HCT116 (cell line): Measurements from ENCODE around the gene FRMPD3. TPM values are rescaled to one million over a fixed set of nuclear protein-coding genes. Genes with fewer than 3 reads are reported as not detected.

Experiments used
- ATAC-seq: fragments of 200-7000 bp; cut with Tn5 transposase; 2 replicates; pipeline ENCODE4 v1.9.1; 2020; ENCODE audit warnings: mild to moderate bottlenecking, moderate library complexity
- BruUV-seq: library from RNA; stranded (reverse); fragments of 400-500 nt; replicated peaks from 2 replicates; lab custom pipeline; 2021; lab: Mats Ljungman, UMichigan
- CTCF ChIA-PET: fragments of 300-600 bp; sonication (Branson Sonifier 250); formaldehyde crosslinking; loops from one replicate; lab custom pipeline; 2021; ENCODE audit warnings: antibody characterized with exemption; lab: Charles Lee
- POLR2A ChIA-PET: fragments of 300-600, 350-600 bp; sonication (Branson Sonifier 250); formaldehyde crosslinking; loops from one replicate; lab custom pipeline; 2021; ENCODE audit warnings: antibody characterized with exemption; lab: Charles Lee
- RAD21 ChIA-PET, 2 experiments: fragments of 300-600 bp; sonication (Branson Sonifier 250); formaldehyde crosslinking; loops; one replicate each; lab custom pipeline; 2023; ENCODE audit warnings: low total read pairs in 2 of 2; ENCODE audit not compliant: uncharacterized antibody in 2 of 2, unreplicated experiment in 2 of 2, low non-redundant PET in 1 of 2; lab: Charles Lee
- DNase-seq: peaks from one replicate; pipeline ENCODE4 v3.0.0-alpha.2; 2010; ENCODE audit warnings: low read depth, low spot score
- H2AFZ ChIP-seq: fragments of 200-600 bp; shearing (Covaris generic), sonication (generic); 2 replicates; pipeline ENCODE4 v1.6.1; 2017; ENCODE audit warnings: low read depth, mixed run types, mixed read lengths, antibody characterized with exemption, low read length; ENCODE audit not compliant: poor library complexity, severe bottlenecking
- H3K27ac ChIP-seq: 2 replicates; pipeline ENCODE4 v1.5.1; 2012; ENCODE audit warnings: low read depth, low read length
- H3K27me3 ChIP-seq: fragments of 200-600 bp; sonication (generic); 2 replicates; pipeline ENCODE4 v1.6.1; 2016; ENCODE audit warnings: mixed run types, low read length, mixed read lengths; ENCODE audit not compliant: insufficient read depth
- H3K36me3 ChIP-seq, 2 experiments: fragments of 200-500 bp in 1 of 2; fragments of 200-600 bp in 1 of 2; sonication (Bioruptor generic) in 1 of 2; sonication (generic) in 1 of 2; 2 replicates each; pipeline versions ENCODE4 v1.5.1 to v1.6.1; 2014 to 2016; ENCODE audit warnings: low read length in 2 of 2, inconsistent platforms in 1 of 2, mixed read lengths in 1 of 2, mixed run types in 1 of 2; ENCODE audit not compliant: insufficient read depth in 2 of 2, control insufficient read depth in 1 of 2
- H3K4me1 ChIP-seq, 2 experiments: fragments of 200-600 bp in 1 of 2; sonication (generic) in 1 of 2; 2 replicates each; pipeline versions ENCODE4 v1.5.1 to v1.6.1; 2012 to 2017; ENCODE audit warnings: low read length in 2 of 2, inconsistent platforms in 1 of 2, mild to moderate bottlenecking in 1 of 2, mixed read lengths in 1 of 2, mixed run types in 1 of 2, moderate library complexity in 1 of 2; ENCODE audit not compliant: insufficient read depth in 2 of 2, control insufficient read depth in 1 of 2
- H3K4me2 ChIP-seq: fragments of 200-600 bp; sonication (generic); 2 replicates; pipeline ENCODE4 v1.6.1; 2017; ENCODE audit warnings: mixed run types, low read length, mixed read lengths
- H3K4me3 ChIP-seq, 2 experiments: fragments of 200-600 bp in 1 of 2; sonication (generic) in 1 of 2; replicated peaks in 1 of 2; 2 replicates each; pipeline ENCODE4 v1.5.1; 2011 to 2016; ENCODE audit warnings: low read length in 2 of 2, control low read depth in 1 of 2, low read depth in 1 of 2, mild to moderate bottlenecking in 1 of 2, mixed read lengths in 1 of 2, mixed run types in 1 of 2
- H3K79me2 ChIP-seq: fragments of 200-600 bp; sonication (generic); 2 replicates; pipeline ENCODE4 v1.6.1; 2017; ENCODE audit warnings: mild to moderate bottlenecking, mixed run types, low read length, moderate library complexity, mixed read lengths; ENCODE audit not compliant: insufficient read depth
- H3K9ac ChIP-seq: fragments of 200-600 bp; sonication (generic); 2 replicates; pipeline ENCODE4 v1.6.1; 2016; ENCODE audit warnings: low read length, mixed read lengths
- H3K9me2 ChIP-seq: fragments of 200-600 bp; sonication (generic), shearing (Covaris generic); 2 replicates; pipeline ENCODE4 v1.6.1; 2017; ENCODE audit warnings: mixed run types, mild to moderate bottlenecking, moderate library complexity; ENCODE audit not compliant: insufficient read depth
- H3K9me3 ChIP-seq, 2 experiments: fragments of 200-500 bp in 1 of 2; fragments of 200-600 bp in 1 of 2; sonication (Bioruptor generic) in 1 of 2; sonication (generic) in 1 of 2; 2 replicates each; pipeline ENCODE4 v1.6.1; 2014 to 2017; ENCODE audit warnings: low read length in 2 of 2, mixed read lengths in 2 of 2, inconsistent platforms in 1 of 2, low read depth in 1 of 2, mild to moderate bottlenecking in 1 of 2, mixed run types in 1 of 2, moderate library complexity in 1 of 2; ENCODE audit not compliant: control insufficient read depth in 1 of 2, insufficient read depth in 1 of 2
- H4K20me1 ChIP-seq: fragments of 200-600 bp; sonication (generic), shearing (Covaris generic); 2 replicates; pipeline ENCODE4 v1.6.1; 2017; ENCODE audit warnings: mixed run types, mild to moderate bottlenecking, moderate library complexity; ENCODE audit not compliant: insufficient read depth
- EGR1 ChIP-seq: IDR thresholded peaks from 2 replicates; pipeline ENCODE4 v1.6.1; 2012; ENCODE audit warnings: low read depth
- EZH2phosphoT487 ChIP-seq: fragments of 200-600 bp; IDR thresholded peaks from 2 replicates; pipeline ENCODE4 v1.6.1; 2018; ENCODE audit warnings: antibody characterized with exemption, borderline replicate concordance
- POLR2A ChIP-seq: IDR thresholded peaks from 2 replicates; pipeline ENCODE4 v1.7.0; 2011; ENCODE audit warnings: borderline replicate concordance; ENCODE audit not compliant: insufficient read depth, insufficient read length; ENCODE audit errors: extremely low read depth
- RAD21 ChIP-seq: IDR thresholded peaks from 2 replicates; pipeline ENCODE4 v1.6.1; 2012; ENCODE audit warnings: low read depth, mild to moderate bottlenecking
- intact Hi-C: fragments of 100-400 bp; cut with micrococcal nuclease; formaldehyde crosslinking; loops from 2 replicates; pipeline ENCODE4 v1.10.0; 2022
- total RNA-seq: library from RNA; stranded (reverse); gene quantifications from one replicate; pipeline ENCODE4 v1.2.1, GENCODE V29; 2021; ENCODE audit not compliant: unreplicated experiment
- TF ChIP-seq, protein P1 (sequence below): IDR thresholded peaks from 2 replicates; pipeline ENCODE4 v1.6.1; 2012; ENCODE audit warnings: low read depth
- TF ChIP-seq, protein P2 (sequence below), 3 experiments: fragments of 200-600 bp in 1 of 3; sonication (generic) in 1 of 3; IDR thresholded peaks in 2 of 3; conservative IDR thresholded peaks in 1 of 3; 2 replicates each; pipeline ENCODE4 v1.5.1; 2012 to 2017; ENCODE audit warnings: low read depth in 2 of 3, low read length in 2 of 3, antibody characterized with exemption in 1 of 3, borderline replicate concordance in 1 of 3, control low read depth in 1 of 3, mild to moderate bottlenecking in 1 of 3, mixed read lengths in 1 of 3, mixed run types in 1 of 3, moderate library complexity in 1 of 3; ENCODE audit not compliant: insufficient read depth in 1 of 3

FRMPD3 gene
- total RNA-seq, 1 experiment from 2014 or later = 0.42 TPM

- H3K27me3 ChIP-seq = no peaks in the 10 kb centered on the region
- no peaks in the 10 kb centered on the region for H3K9me2 ChIP-seq
- H3K27ac ChIP-seq = no peak overlapping the region
- ChIA-PET RAD21 (no interaction called here), POLR2A (no interaction called here), CTCF (interaction anchor here (0.7 to 1.0 kb wide), 2 partner anchors 445 to 471 kb away, joined by 3 read pairs; no protein-coding TSS in a partner anchor)
- H2AFZ ChIP-seq = no peak overlapping the region
- DNase-seq (no peak), ATAC-seq (no peak)
- no peak for TF ChIP-seq POLR2A
- no peak for TF ChIP-seq EZH2phosphoT487
- TF ChIP-seq, protein P1, sequence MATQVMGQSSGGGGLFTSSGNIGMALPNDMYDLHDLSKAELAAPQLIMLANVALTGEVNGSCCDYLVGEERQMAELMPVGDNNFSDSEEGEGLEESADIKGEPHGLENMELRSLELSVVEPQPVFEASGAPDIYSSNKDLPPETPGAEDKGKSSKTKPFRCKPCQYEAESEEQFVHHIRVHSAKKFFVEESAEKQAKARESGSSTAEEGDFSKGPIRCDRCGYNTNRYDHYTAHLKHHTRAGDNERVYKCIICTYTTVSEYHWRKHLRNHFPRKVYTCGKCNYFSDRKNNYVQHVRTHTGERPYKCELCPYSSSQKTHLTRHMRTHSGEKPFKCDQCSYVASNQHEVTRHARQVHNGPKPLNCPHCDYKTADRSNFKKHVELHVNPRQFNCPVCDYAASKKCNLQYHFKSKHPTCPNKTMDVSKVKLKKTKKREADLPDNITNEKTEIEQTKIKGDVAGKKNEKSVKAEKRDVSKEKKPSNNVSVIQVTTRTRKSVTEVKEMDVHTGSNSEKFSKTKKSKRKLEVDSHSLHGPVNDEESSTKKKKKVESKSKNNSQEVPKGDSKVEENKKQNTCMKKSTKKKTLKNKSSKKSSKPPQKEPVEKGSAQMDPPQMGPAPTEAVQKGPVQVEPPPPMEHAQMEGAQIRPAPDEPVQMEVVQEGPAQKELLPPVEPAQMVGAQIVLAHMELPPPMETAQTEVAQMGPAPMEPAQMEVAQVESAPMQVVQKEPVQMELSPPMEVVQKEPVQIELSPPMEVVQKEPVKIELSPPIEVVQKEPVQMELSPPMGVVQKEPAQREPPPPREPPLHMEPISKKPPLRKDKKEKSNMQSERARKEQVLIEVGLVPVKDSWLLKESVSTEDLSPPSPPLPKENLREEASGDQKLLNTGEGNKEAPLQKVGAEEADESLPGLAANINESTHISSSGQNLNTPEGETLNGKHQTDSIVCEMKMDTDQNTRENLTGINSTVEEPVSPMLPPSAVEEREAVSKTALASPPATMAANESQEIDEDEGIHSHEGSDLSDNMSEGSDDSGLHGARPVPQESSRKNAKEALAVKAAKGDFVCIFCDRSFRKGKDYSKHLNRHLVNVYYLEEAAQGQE = no peak
- no peak for TF ChIP-seq RAD21
- TF ChIP-seq, protein P2, sequence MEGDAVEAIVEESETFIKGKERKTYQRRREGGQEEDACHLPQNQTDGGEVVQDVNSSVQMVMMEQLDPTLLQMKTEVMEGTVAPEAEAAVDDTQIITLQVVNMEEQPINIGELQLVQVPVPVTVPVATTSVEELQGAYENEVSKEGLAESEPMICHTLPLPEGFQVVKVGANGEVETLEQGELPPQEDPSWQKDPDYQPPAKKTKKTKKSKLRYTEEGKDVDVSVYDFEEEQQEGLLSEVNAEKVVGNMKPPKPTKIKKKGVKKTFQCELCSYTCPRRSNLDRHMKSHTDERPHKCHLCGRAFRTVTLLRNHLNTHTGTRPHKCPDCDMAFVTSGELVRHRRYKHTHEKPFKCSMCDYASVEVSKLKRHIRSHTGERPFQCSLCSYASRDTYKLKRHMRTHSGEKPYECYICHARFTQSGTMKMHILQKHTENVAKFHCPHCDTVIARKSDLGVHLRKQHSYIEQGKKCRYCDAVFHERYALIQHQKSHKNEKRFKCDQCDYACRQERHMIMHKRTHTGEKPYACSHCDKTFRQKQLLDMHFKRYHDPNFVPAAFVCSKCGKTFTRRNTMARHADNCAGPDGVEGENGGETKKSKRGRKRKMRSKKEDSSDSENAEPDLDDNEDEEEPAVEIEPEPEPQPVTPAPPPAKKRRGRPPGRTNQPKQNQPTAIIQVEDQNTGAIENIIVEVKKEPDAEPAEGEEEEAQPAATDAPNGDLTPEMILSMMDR (IDR thresholded peaks at IDR 0.05 in 2 of 3, conservative IDR thresholded peaks at IDR 0.05 in 1 of 3; ENCODE audit: borderline replicate concordance in 1 of 3, insufficient read depth in 1 of 3, low read depth in 2 of 3, low read length in 2 of 3) = no peak
- no peak for TF ChIP-seq EGR1
- H4K20me1 ChIP-seq = no peaks in the 10 kb centered on the region
- H3K4me2 ChIP-seq = no peak overlapping the region
- intact Hi-C loops = no loop called here
- no peaks in the 10 kb centered on the region for H3K36me3 ChIP-seq
- H3K79me2 ChIP-seq = no peaks in the 10 kb centered on the region
- H3K9ac ChIP-seq = no peak overlapping the region
- no peak overlapping the region for H3K4me3 ChIP-seq
- H3K4me1 ChIP-seq = no peaks in the 10 kb centered on the region
- no peaks in the 10 kb centered on the region for H3K9me3 ChIP-seq
- no TSS peak for BruUV-seq
Measured at GRCh38 chrX:107470198-107470597, 20.7 kb downstream of the FRMPD3 start.
